ENCODE results near the gene STK11. TPM values are rescaled to one million over a fixed set of nuclear protein-coding genes. Genes with fewer than 3 reads are reported as not detected.

STK11 gene
- total RNA-seq, 1 donor from 2014 or later = 61.6 TPM

DNA sequence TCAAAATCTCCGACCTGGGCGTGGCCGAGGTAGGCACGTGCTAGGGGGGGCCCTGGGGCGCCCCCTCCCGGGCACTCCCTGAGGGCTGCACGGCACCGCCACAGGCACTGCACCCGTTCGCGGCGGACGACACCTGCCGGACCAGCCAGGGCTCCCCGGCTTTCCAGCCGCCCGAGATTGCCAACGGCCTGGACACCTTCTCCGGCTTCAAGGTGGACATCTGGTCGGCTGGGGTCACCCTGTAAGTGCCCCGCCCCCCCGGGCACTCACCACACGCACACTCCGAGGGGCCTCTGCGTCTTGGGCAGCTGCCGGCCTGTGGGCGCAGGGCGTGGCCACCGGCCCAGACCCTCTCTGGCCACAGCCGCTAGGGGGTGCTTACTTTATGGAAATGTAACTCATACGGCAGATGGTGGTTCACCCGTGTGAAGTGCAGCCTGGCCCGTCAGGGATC is 14.9 kb downstream of the STK11 start:
- peaks cover 85% of the 10 kb centered on the region for H4K20me1 ChIP-seq (ENCODE audit: insufficient read depth, low read length)
- DNase-seq (ENCODE audit: low read depth) = no peak
- H3K27me3 Mint-ChIP-seq (ENCODE audit: low read depth, unreplicated experiment) = no peaks in the 10 kb centered on the region
- H3K4me1 Mint-ChIP-seq (ENCODE audit: low read depth, unreplicated experiment) = peaks cover 9% of the 10 kb centered on the region
- H3K9me3 ChIP-seq (ENCODE audit: insufficient read depth, low read depth, low read length) = no peaks in the 10 kb centered on the region
- H3K4me3 Mint-ChIP-seq (ENCODE audit: unreplicated experiment) = no peak overlapping the region
- no peaks in the 10 kb centered on the region for H3K36me3 Mint-ChIP-seq (ENCODE audit: low read depth, unreplicated experiment)
- H3K27ac Mint-ChIP-seq (ENCODE audit: unreplicated experiment) = no peak overlapping the region
- H3K4me2 ChIP-seq (ENCODE audit: low read length) = no peak overlapping the region
- H3K79me2 ChIP-seq (ENCODE audit: insufficient read depth, low read length) = peaks cover 41% of the 10 kb centered on the region
- no peaks in the 10 kb centered on the region for H3K36me3 ChIP-seq (ENCODE audit: insufficient read depth, low read length)
- H3K4me1 ChIP-seq (ENCODE audit: insufficient read depth, low read length) = peaks cover 15% of the 10 kb centered on the region
- TF ChIP-seq, protein P1, sequence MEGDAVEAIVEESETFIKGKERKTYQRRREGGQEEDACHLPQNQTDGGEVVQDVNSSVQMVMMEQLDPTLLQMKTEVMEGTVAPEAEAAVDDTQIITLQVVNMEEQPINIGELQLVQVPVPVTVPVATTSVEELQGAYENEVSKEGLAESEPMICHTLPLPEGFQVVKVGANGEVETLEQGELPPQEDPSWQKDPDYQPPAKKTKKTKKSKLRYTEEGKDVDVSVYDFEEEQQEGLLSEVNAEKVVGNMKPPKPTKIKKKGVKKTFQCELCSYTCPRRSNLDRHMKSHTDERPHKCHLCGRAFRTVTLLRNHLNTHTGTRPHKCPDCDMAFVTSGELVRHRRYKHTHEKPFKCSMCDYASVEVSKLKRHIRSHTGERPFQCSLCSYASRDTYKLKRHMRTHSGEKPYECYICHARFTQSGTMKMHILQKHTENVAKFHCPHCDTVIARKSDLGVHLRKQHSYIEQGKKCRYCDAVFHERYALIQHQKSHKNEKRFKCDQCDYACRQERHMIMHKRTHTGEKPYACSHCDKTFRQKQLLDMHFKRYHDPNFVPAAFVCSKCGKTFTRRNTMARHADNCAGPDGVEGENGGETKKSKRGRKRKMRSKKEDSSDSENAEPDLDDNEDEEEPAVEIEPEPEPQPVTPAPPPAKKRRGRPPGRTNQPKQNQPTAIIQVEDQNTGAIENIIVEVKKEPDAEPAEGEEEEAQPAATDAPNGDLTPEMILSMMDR (IDR thresholded peaks at IDR 0.05; ENCODE audit: insufficient read depth, low read depth, low read length) = peak; percentile 3
- TF ChIP-seq EZH2 (IDR thresholded peaks at IDR 0.05; ENCODE audit: insufficient read depth, low read length) = no peak
- no peak overlapping the region for H3K27ac ChIP-seq (ENCODE audit: low read depth, low read length)
- H2AFZ ChIP-seq (ENCODE audit: low read depth, low read length) = no peak overlapping the region
- H3K27me3 ChIP-seq (ENCODE audit: insufficient read depth, low read length) = no peaks in the 10 kb centered on the region
- H3K9ac ChIP-seq (ENCODE audit: low read length) = no peak overlapping the region
- no peaks in the 10 kb centered on the region for H3K9me3 Mint-ChIP-seq (ENCODE audit: unreplicated experiment)
- FAIRE-seq = no peak
- no peak overlapping the region for H3K4me3 ChIP-seq (ENCODE audit: insufficient read depth, low read depth, low read length)

DNA sequence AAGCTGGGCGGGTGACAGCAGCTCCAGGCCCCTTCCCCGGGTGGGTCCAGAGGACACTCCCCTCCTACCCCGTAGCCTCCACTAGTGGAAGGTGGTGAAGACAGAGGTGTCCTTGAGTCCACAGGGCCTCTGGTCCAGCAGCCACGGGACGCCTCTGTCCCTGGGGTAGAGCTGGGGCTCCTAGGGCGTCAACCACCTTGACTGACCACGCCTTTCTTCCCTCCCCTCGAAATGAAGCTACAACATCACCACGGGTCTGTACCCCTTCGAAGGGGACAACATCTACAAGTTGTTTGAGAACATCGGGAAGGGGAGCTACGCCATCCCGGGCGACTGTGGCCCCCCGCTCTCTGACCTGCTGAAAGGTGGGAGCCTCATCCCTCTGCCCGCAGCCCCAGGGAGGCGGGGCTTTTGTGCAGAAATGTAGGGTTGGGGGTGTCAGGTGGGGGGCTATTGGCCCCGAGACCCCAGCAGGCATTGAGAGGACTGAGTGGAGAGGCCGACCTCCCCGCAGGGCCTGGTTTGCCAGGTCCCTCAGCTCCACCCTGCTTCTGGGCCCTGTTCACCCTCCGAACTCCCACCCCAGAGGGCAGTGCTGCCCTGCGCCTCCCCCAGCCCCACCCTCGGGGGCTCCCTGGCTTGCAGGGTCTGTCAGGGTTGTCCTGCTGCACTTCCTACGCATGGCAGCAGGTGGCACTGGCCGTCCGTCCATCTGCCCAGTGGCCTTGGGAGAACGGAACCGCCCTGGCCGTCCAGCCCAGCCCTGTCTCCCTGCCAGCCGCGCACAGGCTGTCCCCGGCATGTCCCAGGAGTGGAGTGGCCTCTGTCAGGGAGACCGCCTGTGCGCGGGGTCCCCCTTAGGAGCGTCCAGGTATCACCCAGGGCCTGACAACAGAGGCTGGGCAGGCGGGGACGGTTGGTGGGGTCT is 15.7 kb downstream of the STK11 start:
- Mint-ChIP-seq H3K36me3 (ENCODE audit: low read depth, unreplicated experiment) (no peaks in the 10 kb centered on the region), H3K27me3 (ENCODE audit: low read depth, unreplicated experiment) (no peaks in the 10 kb centered on the region), H3K4me3 (ENCODE audit: unreplicated experiment) (no peak overlapping the region), H3K4me1 (ENCODE audit: low read depth, unreplicated experiment) (peaks cover 3% of the 10 kb centered on the region), H3K9me3 (ENCODE audit: unreplicated experiment) (no peaks in the 10 kb centered on the region), H3K27ac (ENCODE audit: unreplicated experiment) (no peak overlapping the region)
- Histone ChIP-seq H3K27ac (ENCODE audit: low read depth, low read length) (no peak overlapping the region), H3K79me2 (ENCODE audit: insufficient read depth, low read length) (peaks cover 41% of the 10 kb centered on the region), H3K36me3 (ENCODE audit: insufficient read depth, low read length) (no peaks in the 10 kb centered on the region), H3K4me2 (ENCODE audit: low read length) (no peak overlapping the region), H2AFZ (ENCODE audit: low read depth, low read length) (no peak overlapping the region), H4K20me1 (ENCODE audit: insufficient read depth, low read length) (peaks cover 87% of the 10 kb centered on the region), H3K4me3 (ENCODE audit: insufficient read depth, low read depth, low read length) (no peak overlapping the region), H3K9ac (ENCODE audit: low read length) (no peak overlapping the region), H3K4me1 (ENCODE audit: insufficient read depth, low read length) (peaks cover 8% of the 10 kb centered on the region), H3K9me3 (ENCODE audit: insufficient read depth, low read depth, low read length) (no peaks in the 10 kb centered on the region), H3K27me3 (ENCODE audit: insufficient read depth, low read length) (no peaks in the 10 kb centered on the region)
- TF ChIP-seq, protein P1 (IDR thresholded peaks at IDR 0.05; ENCODE audit: insufficient read depth, low read depth, low read length) = peak; percentile 40
- TF ChIP-seq EZH2 (IDR thresholded peaks at IDR 0.05; ENCODE audit: insufficient read depth, low read length) = no peak
- no peak for FAIRE-seq
- DNase-seq (ENCODE audit: low read depth) = no peak

DNA sequence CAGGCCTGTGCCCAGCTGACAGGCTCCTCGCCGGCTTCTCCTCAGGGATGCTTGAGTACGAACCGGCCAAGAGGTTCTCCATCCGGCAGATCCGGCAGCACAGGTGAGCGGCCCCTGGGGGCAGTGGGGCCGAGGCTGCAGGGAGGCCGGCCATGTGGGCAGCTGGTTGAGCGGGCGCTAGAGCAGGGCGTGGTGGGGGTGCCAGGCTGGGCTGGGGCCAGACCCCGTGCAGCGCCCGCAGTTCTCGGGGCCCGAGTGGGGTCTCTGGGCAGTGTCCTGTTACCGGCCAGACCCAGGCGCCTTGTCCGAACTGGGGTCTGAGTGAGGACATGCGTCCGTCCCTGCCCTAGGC is 16.3 kb downstream of the STK11 start:
- DNase-seq (ENCODE audit: low read depth) (no peak), FAIRE-seq (no peak)
- H3K36me3 ChIP-seq (ENCODE audit: insufficient read depth, low read length) = no peaks in the 10 kb centered on the region
- H3K9me3 ChIP-seq (ENCODE audit: insufficient read depth, low read depth, low read length) = no peaks in the 10 kb centered on the region
- Mint-ChIP-seq H3K27ac (ENCODE audit: unreplicated experiment) (no peak overlapping the region), H3K4me1 (ENCODE audit: low read depth, unreplicated experiment) (no peaks in the 10 kb centered on the region), H3K4me3 (ENCODE audit: unreplicated experiment) (no peak overlapping the region), H3K27me3 (ENCODE audit: low read depth, unreplicated experiment) (no peaks in the 10 kb centered on the region), H3K36me3 (ENCODE audit: low read depth, unreplicated experiment) (no peaks in the 10 kb centered on the region), H3K9me3 (ENCODE audit: unreplicated experiment) (no peaks in the 10 kb centered on the region)
- TF ChIP-seq, protein P1 (IDR thresholded peaks at IDR 0.05; ENCODE audit: insufficient read depth, low read depth, low read length) = no peak
- no peak for TF ChIP-seq EZH2 (IDR thresholded peaks at IDR 0.05; ENCODE audit: insufficient read depth, low read length)
- no peak overlapping the region for H3K27ac ChIP-seq (ENCODE audit: low read depth, low read length)
- peaks cover 37% of the 10 kb centered on the region for H3K79me2 ChIP-seq (ENCODE audit: insufficient read depth, low read length)
- no peak overlapping the region for H3K9ac ChIP-seq (ENCODE audit: low read length)
- no peak overlapping the region for H2AFZ ChIP-seq (ENCODE audit: low read depth, low read length)
- no peak overlapping the region for H3K4me3 ChIP-seq (ENCODE audit: insufficient read depth, low read depth, low read length)
- no peak overlapping the region for H3K4me2 ChIP-seq (ENCODE audit: low read length)
- peaks cover 81% of the 10 kb centered on the region for H4K20me1 ChIP-seq (ENCODE audit: insufficient read depth, low read length)
- no peaks in the 10 kb centered on the region for H3K27me3 ChIP-seq (ENCODE audit: insufficient read depth, low read length)
- peaks cover 2% of the 10 kb centered on the region for H3K4me1 ChIP-seq (ENCODE audit: insufficient read depth, low read length)
